GM18873 (cell line): ENCODE measurements around the gene MDM1.

Experiments
- ATAC-seq: cut with Tn5 transposase; IDR thresholded peaks from one replicate; pipeline ENCODE4 v1.9.1; 2021; ENCODE audit warnings: mild to moderate bottlenecking, moderate library complexity, moderate number of reproducible peaks; ENCODE audit not compliant: unreplicated experiment, low FRiP score

The MDM1 gene

DNA sequence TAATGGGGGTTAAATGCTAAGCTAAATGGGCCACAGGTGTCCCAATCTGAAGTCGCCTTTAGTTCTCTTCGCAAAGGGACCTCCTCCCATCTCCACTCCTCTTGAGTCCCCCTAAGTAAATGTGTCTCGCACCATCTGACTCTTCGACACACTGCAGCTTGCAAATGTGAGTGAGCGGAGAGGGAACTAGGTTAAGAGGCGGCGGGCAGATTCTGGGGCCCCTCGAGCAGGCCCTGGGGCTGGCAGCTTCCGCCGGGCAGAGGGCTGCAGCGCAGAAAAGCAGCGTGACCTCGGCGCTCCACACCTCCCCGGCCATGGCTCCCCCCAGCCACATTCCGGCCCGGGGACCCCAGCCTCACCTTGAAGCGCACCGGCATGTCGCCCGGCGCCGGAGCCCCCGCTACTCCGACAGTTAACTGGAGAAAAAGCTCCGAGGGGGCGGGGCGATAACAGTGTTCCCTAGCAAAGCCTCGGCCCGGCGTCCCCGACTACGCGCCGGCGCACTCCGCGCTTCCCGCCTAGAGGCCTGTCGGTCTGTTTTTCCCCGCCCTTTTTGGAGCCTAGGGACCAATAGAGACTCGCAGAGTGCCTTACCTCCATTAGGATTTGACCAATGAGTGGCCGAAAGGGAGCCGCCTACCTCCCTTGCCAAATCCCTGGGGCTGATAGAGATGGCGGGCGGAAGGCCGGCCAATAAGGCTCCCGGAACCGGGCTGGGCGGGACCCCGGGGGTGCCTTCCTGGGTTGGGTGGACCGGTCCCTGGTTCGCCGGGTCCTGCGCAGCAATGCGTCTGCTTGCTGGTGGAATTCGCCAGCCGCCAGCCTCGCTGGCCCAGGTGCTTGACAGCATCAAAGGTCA is at the start of gene MDM1:
Gene MDM1, minus strand, starts transcription at position 494 of the 859 bp plus-strand sequence. Its CDS starts 117 bp downstream, at position 377.
- peak; percentile 99 for ATAC-seq

DNA sequence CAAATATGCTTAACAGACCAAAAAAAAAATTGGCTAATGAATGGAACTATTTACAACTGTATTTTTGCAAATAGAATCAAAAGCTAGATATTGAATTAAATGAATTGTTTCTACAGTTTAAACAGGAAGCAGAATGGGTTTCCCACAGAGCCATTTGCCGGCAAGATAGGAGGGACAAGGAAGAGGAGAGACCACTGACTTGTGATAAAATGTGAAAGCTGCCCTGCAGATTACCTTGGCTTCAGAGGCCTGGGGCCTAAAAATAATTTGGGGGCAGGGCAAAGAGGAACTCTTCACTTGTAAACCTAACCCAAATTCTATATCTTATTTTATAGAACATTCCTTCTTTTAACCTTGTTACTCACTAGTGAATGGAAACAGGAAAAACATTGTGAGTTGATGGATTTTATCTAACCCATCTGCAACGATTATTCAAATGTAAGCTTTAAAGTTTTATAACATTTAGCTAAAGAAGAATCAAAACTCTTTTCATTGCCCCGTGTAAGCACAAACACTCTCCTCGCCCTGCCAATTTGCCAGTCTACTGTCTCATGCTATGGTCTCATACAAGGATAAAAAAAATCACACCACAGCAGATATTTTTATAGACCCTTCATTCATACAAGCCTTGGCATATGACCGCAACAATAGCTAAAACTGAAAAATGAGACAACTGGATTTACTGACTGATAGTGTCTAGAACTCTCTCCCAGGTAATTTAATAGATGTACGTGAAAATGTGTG is 49.5 kb upstream of the MDM1 start:
- no peak for ATAC-seq

DNA sequence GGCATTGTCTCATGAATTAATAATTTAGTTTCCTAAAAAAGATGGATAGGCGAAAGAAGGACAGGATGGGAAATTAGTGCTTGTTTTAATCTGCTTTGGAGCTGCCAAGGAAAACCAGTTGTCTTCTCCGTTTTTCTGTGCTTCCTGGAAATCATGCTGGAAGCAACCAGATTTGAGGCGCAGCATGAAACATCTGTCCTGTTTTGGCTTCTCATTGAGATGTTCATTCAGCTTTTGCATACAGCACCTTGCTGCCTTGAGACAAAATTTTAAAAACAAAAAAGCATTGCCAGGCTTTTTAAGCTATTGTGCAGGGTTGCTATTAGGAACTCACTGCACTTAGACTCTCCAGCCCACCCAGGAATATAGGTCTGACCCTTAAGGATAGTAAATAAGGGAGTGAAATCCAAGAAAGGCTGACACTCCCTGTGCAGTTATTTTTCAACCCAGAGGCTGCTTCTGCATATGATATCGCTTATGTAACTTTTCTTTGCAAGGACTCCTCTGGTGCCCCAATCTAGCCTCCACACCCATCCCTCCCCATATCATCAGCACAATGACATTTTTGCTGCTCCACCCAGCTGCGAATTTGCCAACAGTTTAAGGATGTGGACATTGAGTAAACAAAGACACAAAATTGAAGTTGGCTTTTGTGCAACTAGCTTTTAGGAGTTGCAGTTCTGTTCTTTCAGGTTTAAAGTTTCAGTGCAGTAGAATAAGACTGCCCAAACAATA is 46.9 kb upstream of the MDM1 start:
- ATAC-seq, result no peak

- ATAC-seq, result no peak
Measured at GRCh38 chr12:68377881-68378280, 45.7 kb upstream of the MDM1 start.

DNA sequence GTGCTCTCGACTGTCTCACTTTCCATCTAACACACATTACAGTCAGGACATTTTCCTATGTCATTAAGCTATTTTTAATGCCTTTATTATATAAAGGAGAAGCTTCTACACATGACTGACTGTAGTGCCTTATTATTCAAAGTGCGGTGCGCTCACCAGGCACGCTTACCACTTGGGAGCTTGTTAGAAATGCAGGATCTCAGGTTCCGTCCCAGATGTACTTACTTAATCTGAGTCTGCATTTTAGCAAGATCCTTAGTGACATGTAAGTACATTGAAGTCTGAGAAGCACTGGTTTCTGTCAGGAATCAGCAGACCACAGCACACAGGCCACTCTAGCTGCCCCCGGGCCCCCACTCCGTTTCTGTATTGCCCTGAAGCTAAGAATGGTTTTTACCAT is 44.7 kb upstream of the MDM1 start:
- ATAC-seq, result no peak

DNA sequence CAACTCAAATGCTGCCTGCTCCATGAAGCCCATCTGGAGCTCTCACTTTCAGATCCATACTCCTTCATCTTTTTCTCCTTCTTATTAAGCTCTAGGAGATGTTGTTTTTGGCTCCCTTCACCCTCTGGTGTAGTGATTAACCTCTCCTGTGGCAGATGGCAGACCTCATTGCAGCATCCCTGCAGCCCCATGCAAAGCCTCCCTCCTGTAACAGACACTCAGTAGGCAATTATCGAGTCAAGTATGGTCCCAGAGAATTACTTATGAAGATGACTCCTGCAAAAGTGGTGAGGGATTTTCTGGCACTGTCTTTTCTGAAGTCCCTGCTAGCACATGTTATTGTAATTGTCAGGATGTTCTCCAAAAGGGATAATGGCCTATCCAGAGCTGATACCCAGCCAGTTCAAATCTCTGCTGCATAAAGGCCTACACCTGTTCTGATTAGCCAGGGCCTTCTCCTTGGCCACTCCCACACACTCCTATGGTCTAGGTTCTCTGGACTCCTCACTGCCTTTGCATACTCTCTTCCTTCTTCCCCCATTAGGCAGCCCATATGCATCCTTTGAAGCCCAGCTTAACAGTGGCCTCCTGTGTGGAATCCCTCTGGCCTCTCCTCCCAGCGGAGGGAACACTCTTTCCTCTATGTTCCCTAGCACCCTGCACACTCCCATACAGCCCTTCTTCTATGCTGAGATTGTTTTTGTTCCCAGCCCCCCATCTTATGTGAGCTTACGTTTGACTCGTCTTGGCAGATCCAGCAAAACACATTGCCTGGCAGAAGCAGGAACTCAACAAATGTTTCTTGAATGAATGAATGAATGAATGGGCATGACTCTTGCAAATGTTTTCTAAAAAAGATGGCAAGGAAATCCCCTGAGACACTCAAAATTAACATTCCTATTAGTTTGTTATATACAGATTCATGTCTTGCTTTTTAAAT is 43.9 kb upstream of the MDM1 start:
- no peak for ATAC-seq

- peak; percentile 97 for ATAC-seq
Measured at GRCh38 chr12:68374307-68374982, 42.3 kb upstream of the MDM1 start.

GRCh38 chr12:68370667-68371066 is 38.5 kb upstream of the MDM1 start:
- no peak for ATAC-seq

GRCh38 chr12:68370006-68370590 is 37.9 kb upstream of the MDM1 start:
- no peak for ATAC-seq

DNA sequence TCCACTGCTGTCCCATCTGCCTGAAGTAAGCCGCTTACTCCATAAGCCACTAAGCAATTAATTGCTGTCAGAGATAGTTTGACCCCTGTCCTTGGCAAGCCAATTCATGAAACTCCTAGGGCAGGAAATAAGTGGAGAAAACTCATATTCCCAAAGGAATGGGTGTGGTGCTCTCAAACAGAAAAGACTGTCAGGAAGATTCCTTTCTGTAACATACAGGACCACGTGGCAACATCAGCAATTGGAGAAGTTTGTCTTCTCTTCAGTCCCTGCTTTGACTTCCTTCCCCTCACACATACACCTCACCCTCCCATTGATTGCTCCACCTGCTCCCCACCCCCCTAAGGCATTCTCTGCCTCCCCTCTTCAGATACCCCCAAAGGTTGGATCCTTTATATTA is 36.2 kb upstream of the MDM1 start:
- no peak for ATAC-seq

DNA sequence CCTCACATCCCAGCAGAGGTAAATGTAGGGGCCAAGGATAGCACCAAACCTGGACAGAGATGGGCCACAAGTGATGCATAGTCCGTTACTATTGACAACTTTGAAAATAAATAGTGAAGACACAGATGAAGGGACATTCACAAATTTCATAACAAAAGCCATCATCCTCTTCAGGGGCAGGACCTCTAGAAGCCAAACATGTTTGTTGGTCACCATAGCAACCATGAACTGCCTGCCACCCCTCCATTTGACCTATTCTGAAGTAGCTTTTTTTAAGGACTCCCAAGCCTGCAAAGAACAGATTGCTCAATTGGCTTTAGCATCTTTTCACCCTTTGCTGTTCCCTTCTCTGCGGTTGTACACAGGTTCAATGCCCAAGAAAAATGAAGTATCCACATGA is 35.7 kb upstream of the MDM1 start:
- no peak for ATAC-seq

- no peak for ATAC-seq
Measured at GRCh38 chr12:68367116-68367515, 35.0 kb upstream of the MDM1 start.

- ATAC-seq, result peak; percentile 87
Measured at GRCh38 chr12:68364893-68365725, 32.9 kb upstream of the MDM1 start.

DNA sequence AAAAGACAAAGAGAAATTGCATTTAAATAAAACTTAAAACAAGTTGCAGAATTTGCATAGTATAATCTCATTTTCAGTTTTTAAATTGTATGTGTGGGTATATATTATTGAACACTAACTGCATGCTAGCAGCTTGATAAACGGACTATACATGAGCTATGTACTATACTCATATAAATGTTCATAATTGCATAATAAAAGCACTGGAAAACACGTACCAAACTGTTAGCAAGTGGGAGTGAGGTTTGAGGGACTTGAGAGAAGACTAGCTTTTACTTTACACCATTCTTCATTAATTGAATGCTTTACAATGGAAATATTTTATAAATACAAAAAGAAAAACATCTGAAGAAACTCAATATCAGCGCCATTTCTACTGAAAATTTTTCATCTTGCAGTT is 32.2 kb upstream of the MDM1 start:
- no peak for ATAC-seq

- no peak for ATAC-seq
Measured at GRCh38 chr12:68361953-68362352, 29.8 kb upstream of the MDM1 start.

DNA sequence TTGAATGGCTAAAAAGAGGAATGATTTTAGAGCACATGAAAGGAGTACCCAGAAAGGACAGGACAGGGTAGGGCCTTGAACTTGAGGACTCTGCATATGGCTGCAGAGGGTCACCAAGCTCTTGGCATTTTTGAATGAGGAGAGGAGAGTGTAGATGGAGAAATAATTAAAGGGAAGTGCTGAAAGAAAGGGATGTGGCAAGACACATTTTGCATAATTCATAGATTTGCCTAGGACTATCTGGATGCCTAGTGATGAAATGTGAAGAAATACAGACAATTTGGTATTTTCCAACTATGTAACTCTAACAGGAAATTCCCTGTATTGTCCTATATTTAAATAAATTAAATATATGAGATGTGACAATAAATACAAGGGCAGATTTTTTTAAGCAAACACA is 27.5 kb upstream of the MDM1 start:
- ATAC-seq, result no peak

GRCh38 chr12:68358532-68359485 is 26.6 kb upstream of the MDM1 start:
- peak; percentile 87 for ATAC-seq
